Neural cell (in vitro differentiated cells): ENCODE measurements around the gene HDHD3. TPM values are rescaled to one million over a fixed set of nuclear protein-coding genes. Genes with fewer than 3 reads are reported as not detected.

Source experiments
- H2AFZ ChIP-seq: fragments of 200-600, 300-800 bp; sonication (generic), shearing (Covaris generic); 2 replicates; pipeline ENCODE4 v1.6.0; 2014; ENCODE audit warnings: low read depth, mild to moderate bottlenecking, antibody characterized with exemption, low read length, moderate library complexity
- H3F3A ChIP-seq: fragments of 200-600 bp; shearing (Covaris generic); 2 replicates; pipeline ENCODE4 v1.6.1; 2016; ENCODE audit warnings: mild to moderate bottlenecking, moderate library complexity, mixed read lengths, antibody characterized with exemption, low read length; ENCODE audit not compliant: insufficient read depth, poor library complexity, severe bottlenecking
- H3K27ac ChIP-seq: fragments of 200-600, 300-800 bp; sonication (generic), shearing (Covaris generic); 2 replicates; pipeline ENCODE4 v1.5.1; 2014; ENCODE audit warnings: mild to moderate bottlenecking, low read length, moderate library complexity
- H3K27me3 ChIP-seq: fragments of 300-800, 200-600 bp; sonication (generic), shearing (Covaris generic); 2 replicates; pipeline ENCODE4 v1.6.0; 2014; ENCODE audit warnings: mild to moderate bottlenecking, low read depth, low read length, moderate library complexity; ENCODE audit not compliant: insufficient read depth
- H3K36me3 ChIP-seq: fragments of 300-800, 200-600 bp; sonication (generic), shearing (Covaris generic); 2 replicates; pipeline ENCODE4 v1.5.1; 2014; ENCODE audit warnings: mild to moderate bottlenecking, antibody characterized with exemption, low read length, moderate library complexity; ENCODE audit not compliant: insufficient read depth
- H3K4me2 ChIP-seq: fragments of 300-800, 200-600 bp; sonication (generic), shearing (Covaris generic); 2 replicates; pipeline ENCODE4 v1.6.0; 2014; ENCODE audit warnings: mild to moderate bottlenecking, low read length
- H3K4me3 ChIP-seq: fragments of 300-800, 200-600 bp; sonication (generic), shearing (Covaris generic); 2 replicates; pipeline ENCODE4 v1.5.1; 2014; ENCODE audit warnings: mild to moderate bottlenecking, low read length, moderate library complexity
- H3K79me2 ChIP-seq: fragments of 200-600 bp; shearing (Covaris generic); replicated peaks from 2 replicates; pipeline ENCODE4 v1.6.0; 2014; ENCODE audit warnings: mild to moderate bottlenecking, low read length, moderate library complexity; ENCODE audit not compliant: insufficient read depth
- H3K9ac ChIP-seq: fragments of 300-800, 200-600 bp; sonication (generic), shearing (Covaris generic); 2 replicates; pipeline ENCODE4 v1.6.1; 2016; ENCODE audit warnings: mild to moderate bottlenecking, low read length, mixed read lengths
- H3K9me2 ChIP-seq: fragments of 200-600 bp; shearing (Covaris generic); 2 replicates; pipeline ENCODE4 v1.6.1; 2016; ENCODE audit warnings: mild to moderate bottlenecking, low read length, mixed read lengths; ENCODE audit not compliant: insufficient read depth
- H3K9me3 ChIP-seq: fragments of 200-600, 300-800 bp; sonication (generic), shearing (Covaris generic); 2 replicates; pipeline ENCODE4 v1.6.1; 2016; ENCODE audit warnings: mild to moderate bottlenecking, mixed run types, low read length, moderate library complexity, mixed read lengths
- H4K20me1 ChIP-seq: fragments of 200-600 bp; shearing (Covaris generic); 2 replicates; pipeline ENCODE4 v1.6.1; 2016; ENCODE audit warnings: mild to moderate bottlenecking, mixed run types; ENCODE audit not compliant: insufficient read depth
- EP300 ChIP-seq: fragments of 450-650 bp; conservative IDR thresholded peaks from 2 replicates; pipeline ENCODE4 v1.6.1; 2014; ENCODE audit warnings: antibody characterized with exemption, mild to moderate bottlenecking, moderate library complexity; ENCODE audit not compliant: poor library complexity, severe bottlenecking
- EZH2 ChIP-seq: fragments of 200-600, 300-800 bp; shearing (Covaris generic), sonication (generic); IDR thresholded peaks from 2 replicates; pipeline ENCODE4 v1.6.1; 2014; ENCODE audit warnings: antibody characterized with exemption, low read length, borderline replicate concordance, mild to moderate bottlenecking; ENCODE audit not compliant: insufficient read depth, poor library complexity, severe bottlenecking
- MXI1 ChIP-seq: fragments of 450-650 bp; conservative IDR thresholded peaks from 2 replicates; pipeline ENCODE4 v1.6.1; 2014; ENCODE audit warnings: antibody characterized with exemption, mild to moderate bottlenecking; ENCODE audit not compliant: poor library complexity, severe bottlenecking
- POLR2AphosphoS5 ChIP-seq: IDR thresholded peaks from 2 replicates; pipeline ENCODE4 v1.6.1; 2012
- RAD21 ChIP-seq: fragments of 450-650 bp; conservative IDR thresholded peaks from 2 replicates; pipeline ENCODE4 v1.6.1; 2014; ENCODE audit warnings: antibody characterized with exemption, mild to moderate bottlenecking, moderate library complexity
- SMC3 ChIP-seq: fragments of 450-650 bp; conservative IDR thresholded peaks from 2 replicates; pipeline ENCODE4 v1.6.1; 2014; ENCODE audit warnings: antibody characterized with exemption, mild to moderate bottlenecking, moderate library complexity; ENCODE audit not compliant: poor library complexity
- TAF1 ChIP-seq: IDR thresholded peaks from 2 replicates; pipeline ENCODE4 v1.6.1; 2012; ENCODE audit warnings: low read depth
- polyA plus RNA-seq: library from polyadenylated mRNA; depleted of rRNA; stranded (reverse); fragments of >200 nt; gene quantifications from 2 replicates; pipeline ENCODE4 v1.2.3, GENCODE V29; 2014
- TF ChIP-seq, protein P1 (sequence below): fragments of 450-650 bp; IDR thresholded peaks from 2 replicates; pipeline ENCODE4 v1.5.1; 2014; ENCODE audit warnings: antibody characterized with exemption, mild to moderate bottlenecking, moderate library complexity; ENCODE audit not compliant: poor library complexity, severe bottlenecking
- TF ChIP-seq, protein P2 (sequence below): IDR thresholded peaks from 2 replicates; pipeline ENCODE4 v1.6.1; 2012; ENCODE audit warnings: borderline replicate concordance

HDHD3 gene
- polyA plus RNA-seq, 1 donor from 2014 or later, result 31.2 TPM

- Histone ChIP-seq H3K27ac (peak within 1 kb of the TSS; percentile 74), H3K4me3 (peak within 1 kb of the TSS; percentile 96), H3K9me3 (no peaks in the 10 kb centered on the region), H3K79me2 (peaks cover 23% of the 10 kb centered on the region), H3K36me3 (no peaks in the 10 kb centered on the region), H3K27me3 (no peaks in the 10 kb centered on the region), H3F3A (no peaks in the 10 kb centered on the region), H3K4me2 (peak within 1 kb of the TSS; percentile 76), H2AFZ (peak within 1 kb of the TSS; percentile 73), H4K20me1 (no peaks in the 10 kb centered on the region), H3K9ac (peak within 1 kb of the TSS; percentile 90), H3K9me2 (no peaks in the 10 kb centered on the region)
- TF ChIP-seq SMC3, result peak; percentile 95
- TF ChIP-seq, protein P1, sequence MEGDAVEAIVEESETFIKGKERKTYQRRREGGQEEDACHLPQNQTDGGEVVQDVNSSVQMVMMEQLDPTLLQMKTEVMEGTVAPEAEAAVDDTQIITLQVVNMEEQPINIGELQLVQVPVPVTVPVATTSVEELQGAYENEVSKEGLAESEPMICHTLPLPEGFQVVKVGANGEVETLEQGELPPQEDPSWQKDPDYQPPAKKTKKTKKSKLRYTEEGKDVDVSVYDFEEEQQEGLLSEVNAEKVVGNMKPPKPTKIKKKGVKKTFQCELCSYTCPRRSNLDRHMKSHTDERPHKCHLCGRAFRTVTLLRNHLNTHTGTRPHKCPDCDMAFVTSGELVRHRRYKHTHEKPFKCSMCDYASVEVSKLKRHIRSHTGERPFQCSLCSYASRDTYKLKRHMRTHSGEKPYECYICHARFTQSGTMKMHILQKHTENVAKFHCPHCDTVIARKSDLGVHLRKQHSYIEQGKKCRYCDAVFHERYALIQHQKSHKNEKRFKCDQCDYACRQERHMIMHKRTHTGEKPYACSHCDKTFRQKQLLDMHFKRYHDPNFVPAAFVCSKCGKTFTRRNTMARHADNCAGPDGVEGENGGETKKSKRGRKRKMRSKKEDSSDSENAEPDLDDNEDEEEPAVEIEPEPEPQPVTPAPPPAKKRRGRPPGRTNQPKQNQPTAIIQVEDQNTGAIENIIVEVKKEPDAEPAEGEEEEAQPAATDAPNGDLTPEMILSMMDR, result peak; percentile 99
- no peak for TF ChIP-seq EZH2
- peak; percentile 96 for TF ChIP-seq POLR2AphosphoS5
- TF ChIP-seq TAF1, result peak; percentile 38
- peak; percentile 80 for TF ChIP-seq RAD21
- TF ChIP-seq MXI1, result peak; percentile 76
- TF ChIP-seq EP300, result peak; percentile 74
- TF ChIP-seq, protein P2, sequence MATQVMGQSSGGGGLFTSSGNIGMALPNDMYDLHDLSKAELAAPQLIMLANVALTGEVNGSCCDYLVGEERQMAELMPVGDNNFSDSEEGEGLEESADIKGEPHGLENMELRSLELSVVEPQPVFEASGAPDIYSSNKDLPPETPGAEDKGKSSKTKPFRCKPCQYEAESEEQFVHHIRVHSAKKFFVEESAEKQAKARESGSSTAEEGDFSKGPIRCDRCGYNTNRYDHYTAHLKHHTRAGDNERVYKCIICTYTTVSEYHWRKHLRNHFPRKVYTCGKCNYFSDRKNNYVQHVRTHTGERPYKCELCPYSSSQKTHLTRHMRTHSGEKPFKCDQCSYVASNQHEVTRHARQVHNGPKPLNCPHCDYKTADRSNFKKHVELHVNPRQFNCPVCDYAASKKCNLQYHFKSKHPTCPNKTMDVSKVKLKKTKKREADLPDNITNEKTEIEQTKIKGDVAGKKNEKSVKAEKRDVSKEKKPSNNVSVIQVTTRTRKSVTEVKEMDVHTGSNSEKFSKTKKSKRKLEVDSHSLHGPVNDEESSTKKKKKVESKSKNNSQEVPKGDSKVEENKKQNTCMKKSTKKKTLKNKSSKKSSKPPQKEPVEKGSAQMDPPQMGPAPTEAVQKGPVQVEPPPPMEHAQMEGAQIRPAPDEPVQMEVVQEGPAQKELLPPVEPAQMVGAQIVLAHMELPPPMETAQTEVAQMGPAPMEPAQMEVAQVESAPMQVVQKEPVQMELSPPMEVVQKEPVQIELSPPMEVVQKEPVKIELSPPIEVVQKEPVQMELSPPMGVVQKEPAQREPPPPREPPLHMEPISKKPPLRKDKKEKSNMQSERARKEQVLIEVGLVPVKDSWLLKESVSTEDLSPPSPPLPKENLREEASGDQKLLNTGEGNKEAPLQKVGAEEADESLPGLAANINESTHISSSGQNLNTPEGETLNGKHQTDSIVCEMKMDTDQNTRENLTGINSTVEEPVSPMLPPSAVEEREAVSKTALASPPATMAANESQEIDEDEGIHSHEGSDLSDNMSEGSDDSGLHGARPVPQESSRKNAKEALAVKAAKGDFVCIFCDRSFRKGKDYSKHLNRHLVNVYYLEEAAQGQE, result peak; percentile 54
These were observed 24.4 kb upstream of the HDHD3 start, which contains the start of gene ALAD for GRCh38 chr9:113401027-113401792. Gene ALAD, minus strand, starts transcription at chr9:113401284. Its CDS starts 7,725 bp downstream, at chr9:113393559.

- Histone ChIP-seq H3F3A (no peaks in the 10 kb centered on the region), H3K9ac (no peak overlapping the region), H3K4me2 (peak overlapping the region; percentile 68), H2AFZ (no peak overlapping the region), H3K27me3 (no peaks in the 10 kb centered on the region), H3K27ac (no peak overlapping the region), H3K4me3 (peak overlapping the region; percentile 96), H3K79me2 (peaks cover 23% of the 10 kb centered on the region), H3K9me2 (no peaks in the 10 kb centered on the region), H3K9me3 (no peaks in the 10 kb centered on the region), H4K20me1 (no peaks in the 10 kb centered on the region), H3K36me3 (no peaks in the 10 kb centered on the region)
- TF ChIP-seq, protein P2, result no peak
These were observed 22.9 kb upstream of the HDHD3 start for GRCh38 chr9:113399646-113400200.
